GM19099 (cell line): ENCODE results near the gene VAV1.

Experiments
- POLR2A ChIP-seq: IDR thresholded peaks from 3 replicates; pipeline ENCODE4 v1.6.1; 2011; ENCODE audit warnings: low read depth; ENCODE audit not compliant: insufficient read length; ENCODE audit errors: extremely low read depth

VAV1 gene

DNA sequence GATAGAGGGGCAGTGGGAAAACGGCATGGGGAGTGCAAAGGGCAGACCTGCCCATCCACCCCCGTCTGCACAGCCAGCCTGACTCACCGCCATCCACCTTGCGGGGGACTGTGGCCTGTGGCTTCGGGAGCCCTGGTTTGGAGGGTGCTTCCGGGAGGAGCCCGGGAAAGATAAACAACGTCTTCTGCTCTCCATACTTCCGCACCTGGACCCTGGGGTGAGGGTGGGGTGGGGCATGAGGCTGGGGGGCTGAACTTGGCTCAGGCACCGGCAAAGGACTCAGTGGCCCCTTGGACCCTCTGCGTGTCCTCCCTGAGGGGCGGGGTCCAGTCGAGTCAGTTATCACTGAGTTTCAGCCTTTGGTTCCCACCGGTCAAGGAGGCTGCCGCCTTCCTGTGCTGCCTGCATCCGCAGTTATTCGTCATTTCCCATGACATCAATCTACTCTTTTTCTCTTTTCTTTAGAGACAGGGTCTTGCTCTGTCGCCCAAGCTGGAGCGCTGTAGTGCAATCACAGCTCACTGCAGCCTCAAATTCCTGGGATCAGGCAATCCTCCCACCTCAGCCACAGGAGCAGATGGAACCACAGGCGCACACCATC lies 38.3 kb upstream of the VAV1 start:
- TF ChIP-seq POLR2A, result no peak

DNA sequence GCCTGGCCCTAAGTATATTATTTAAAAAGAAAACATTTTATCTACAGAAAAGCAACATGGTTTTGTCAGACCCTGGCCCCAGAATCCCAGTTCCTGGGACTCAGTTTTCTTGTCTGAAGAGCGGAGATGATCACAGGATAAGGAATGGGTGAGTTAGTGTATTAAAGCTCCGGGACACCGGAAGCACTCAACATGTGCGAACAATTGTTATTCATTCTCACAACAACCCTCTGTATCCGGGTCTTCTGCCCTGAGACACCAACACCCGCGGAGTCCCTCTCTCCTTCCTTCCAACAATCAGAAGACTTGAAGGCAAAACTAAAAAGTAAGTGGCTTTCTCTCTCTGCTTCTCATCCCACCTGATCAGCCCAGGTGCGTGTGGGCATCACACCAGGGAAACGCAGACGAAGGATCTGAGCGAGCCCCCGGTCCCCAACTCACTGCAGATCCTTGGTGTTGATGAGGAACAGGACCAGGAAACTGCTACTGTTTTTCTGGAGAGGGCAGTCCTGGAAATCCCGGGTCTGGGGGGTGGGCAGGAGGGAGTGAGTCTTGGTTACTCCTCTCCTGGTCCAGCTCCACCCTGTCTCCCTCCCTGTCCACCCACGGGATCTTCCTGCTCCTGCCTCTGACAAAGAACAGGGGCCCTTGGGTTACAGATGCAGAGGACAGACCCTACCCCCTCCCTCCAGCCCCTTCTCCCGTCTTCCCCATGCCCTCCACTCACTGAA lies 37.2 kb upstream of the VAV1 start:
- TF ChIP-seq POLR2A, result no peak

DNA sequence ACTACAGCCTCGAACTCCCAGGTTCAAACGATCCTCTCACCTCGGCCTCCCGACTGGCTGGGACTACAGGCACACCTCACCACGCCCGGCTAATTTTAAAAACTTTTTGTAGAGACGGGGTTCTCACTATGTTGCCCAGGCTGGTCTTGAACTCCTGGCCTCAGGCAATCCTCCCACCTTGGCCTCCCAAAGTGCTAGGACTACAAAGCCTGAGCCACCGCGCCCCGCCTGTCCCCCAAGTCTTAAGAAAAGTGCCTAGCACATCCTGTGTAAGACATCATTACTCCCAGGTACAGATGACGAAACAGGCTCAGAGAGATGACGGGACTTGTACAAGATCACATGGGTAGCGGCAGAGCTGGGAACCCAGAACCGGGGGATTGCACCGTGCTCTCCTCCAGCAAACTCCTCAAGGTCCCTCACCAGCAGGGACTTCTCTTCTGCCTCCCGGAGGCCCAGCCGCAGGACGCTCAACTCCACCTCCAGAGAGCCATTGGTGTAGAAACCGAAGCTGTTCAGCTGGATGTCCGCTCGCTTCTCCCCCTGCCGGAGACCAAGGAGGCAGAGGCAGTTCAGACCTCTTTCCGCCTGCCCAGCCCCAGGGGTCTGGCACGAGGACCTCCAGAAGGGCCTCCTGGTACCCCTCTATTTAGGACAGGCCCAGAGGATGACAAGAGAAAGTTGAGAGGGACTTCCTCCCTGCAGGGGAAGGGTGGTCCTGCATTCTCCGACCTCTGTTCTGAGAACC lies 36.2 kb upstream of the VAV1 start:
- peak; percentile 60 for TF ChIP-seq POLR2A

- no peak for TF ChIP-seq POLR2A
Measured at GRCh38 chr19:6736917-6737283, 35.6 kb upstream of the VAV1 start.

DNA sequence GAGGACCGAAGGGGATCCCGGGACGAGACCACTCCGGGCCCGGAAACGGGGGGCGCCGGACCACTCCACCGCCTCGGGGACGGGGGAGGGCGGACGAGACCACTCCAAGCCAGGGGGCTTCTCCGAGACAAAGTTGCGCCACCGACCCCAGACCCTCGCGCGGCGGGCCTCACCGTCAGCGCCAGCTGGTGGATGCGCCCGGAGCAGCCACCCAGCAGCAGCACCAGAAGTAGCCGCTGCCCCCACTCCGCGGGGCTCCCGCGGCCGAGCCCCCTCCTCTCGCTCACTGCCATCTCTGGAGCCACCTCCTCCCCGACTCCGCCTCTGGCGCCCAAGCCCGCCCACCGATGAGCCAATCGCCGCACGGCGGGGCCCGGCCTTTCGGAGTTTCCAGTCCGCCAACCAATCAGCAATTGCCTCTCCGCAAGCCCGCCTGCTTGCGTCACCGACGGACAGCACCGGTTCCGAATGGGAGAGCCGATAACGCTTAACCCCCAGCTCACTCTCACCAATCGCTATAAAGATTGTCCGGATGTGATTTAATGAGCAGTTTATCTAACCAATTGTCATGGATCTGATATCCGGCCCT lies 35.1 kb upstream of the VAV1 start, which contains the start of gene GPR108:
Gene GPR108, minus strand, starts transcription at position 297 of the 589 bp plus-strand sequence. Its CDS starts 4 bp downstream, at position 293.
- TF ChIP-seq POLR2A, result peak; percentile 64

GRCh38 chr19:6737873-6738786 lies 34.4 kb upstream of the VAV1 start:
- TF ChIP-seq POLR2A, result peak; percentile 28

DNA sequence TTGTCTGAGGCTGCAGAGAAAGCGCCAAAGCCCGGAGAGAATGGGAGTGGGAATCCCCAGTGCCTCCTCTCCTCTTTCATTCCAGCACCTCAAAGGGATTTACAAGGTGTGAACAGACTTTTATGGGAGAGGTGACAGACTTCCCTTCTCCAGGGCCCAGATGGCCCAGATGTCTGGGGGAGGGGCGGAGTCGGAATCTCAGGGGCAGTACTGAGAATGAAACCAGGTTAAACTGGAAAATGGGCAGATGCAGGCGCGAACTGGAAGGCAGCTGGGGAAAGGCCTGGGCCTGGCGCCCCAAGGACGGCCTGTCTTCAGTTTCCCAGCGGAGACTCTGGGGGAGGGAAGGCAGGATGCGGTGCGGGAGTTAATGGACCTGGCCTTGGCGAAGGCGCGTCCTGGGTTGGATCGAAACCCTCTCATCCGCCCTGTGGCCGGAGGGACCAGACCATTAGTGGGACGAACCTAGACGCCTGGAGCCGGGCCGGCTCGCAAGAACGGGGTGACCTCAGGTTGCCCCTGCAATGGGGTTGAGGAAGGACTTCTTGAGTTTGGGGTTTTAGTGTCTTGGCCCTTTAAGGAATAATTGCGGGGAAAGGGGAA lies 33.6 kb upstream of the VAV1 start:
- no peak for TF ChIP-seq POLR2A

DNA sequence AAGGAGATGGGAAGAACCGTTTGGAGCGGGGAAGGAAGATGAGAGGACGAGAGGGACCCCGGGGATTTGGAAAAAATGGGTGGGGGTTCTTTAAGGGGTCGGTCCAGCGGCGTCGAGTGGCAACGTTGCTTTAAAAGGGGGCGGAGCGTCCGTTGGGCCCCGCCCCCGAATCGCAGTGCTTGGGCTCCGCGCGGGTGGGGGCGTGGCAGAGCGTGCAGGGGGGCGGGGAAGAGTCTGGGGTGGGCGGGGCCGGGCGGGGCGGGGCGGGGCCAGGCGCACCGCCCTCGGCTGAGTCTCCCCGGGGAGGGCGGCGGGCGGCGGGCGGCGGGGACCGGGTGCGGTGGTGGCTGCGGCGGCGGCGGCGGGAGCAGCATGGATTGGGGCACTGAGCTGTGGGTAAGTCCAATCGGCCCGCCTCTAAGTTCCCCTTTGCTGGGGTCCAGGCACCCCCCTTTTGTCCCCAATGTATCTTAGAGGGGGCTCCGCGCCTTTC lies 33.1 kb upstream of the VAV1 start, which contains the start of gene TRIP10:
Gene TRIP10, plus strand, starts transcription at position 291 of the 493 bp plus-strand sequence. Its CDS starts 82 bp downstream, at position 373.
- no peak for TF ChIP-seq POLR2A

DNA sequence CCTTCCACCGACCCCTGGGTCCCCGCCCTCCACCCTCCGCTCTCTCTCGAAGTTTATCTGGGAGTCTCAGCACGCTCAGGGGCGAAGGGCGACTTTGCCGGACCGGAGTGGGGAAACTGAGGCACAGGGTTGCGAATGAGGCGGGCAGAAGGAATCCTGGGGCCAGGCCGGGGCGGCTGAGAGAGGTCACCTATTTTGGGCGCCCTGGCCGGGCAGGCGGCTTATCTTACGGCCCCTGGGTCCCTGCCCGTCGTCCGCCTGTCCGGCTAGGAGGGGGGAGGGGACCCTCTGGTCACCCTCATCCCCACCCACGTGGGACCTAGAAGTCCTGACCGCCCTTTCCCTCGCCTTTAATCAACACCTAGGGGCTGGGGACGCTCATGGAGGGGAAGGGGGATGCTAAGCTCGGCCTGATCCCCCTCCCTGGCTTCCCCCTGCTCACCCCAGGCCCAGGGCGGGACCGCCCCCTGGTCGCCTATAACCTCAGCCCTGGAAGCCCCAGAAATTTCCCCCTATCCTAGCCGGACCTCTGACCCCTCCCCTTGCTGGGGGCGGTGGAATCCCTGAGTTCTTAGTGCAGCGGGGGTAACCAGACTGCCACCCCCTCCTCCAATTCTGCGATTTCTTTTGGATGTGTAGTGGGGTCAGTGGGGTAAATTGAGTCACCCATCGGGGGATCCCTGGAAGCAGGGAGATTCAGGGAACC lies 32.5 kb upstream of the VAV1 start:
- TF ChIP-seq POLR2A, result no peak

DNA sequence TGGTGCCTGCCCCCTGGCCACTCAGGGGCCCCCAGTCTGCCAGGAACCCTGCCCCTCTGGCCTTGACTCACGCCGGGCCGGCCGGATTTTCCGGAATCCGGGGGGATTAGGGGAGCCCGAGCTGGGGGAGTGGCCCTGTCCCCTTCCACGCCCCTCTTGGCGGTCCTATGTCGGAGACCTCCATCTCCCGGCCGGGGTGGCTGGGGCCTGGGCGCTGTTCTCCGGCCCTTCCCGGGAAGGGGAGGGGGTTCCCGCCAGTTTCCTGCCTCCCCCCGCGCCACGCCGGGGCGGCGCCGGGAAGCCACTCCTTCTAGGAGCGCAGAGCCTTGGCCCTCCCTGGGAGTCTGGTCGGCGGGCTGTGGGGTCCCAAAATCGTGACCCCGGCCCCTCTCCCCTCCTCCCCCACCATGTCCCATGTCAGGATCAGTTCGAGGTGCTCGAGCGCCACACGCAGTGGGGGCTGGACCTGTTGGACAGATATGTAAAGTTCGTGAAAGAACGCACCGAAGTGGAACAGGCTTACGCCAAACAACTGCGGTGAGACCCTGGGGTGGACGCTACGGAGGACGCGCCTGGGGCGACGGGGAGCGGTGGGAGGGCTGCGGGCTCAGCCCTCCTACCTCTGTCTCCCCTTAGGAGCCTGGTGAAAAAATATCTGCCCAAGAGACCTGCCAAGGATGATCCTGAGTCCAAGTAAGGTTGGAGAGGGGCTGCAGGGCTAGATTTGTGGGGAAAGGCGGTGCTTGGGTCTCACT lies 31.7 kb upstream of the VAV1 start:
- TF ChIP-seq POLR2A, result peak; percentile 26

GRCh38 chr19:6743066-6743465 lies 29.4 kb upstream of the VAV1 start:
- TF ChIP-seq POLR2A, result no peak

- TF ChIP-seq POLR2A, result no peak
Measured at GRCh38 chr19:6743714-6744380, 28.7 kb upstream of the VAV1 start.
